Measurements from ENCODE around the gene COL12A1. TPM values are rescaled to one million over a fixed set of nuclear protein-coding genes. Genes with fewer than 3 reads are reported as not detected.

The COL12A1 gene
- total and polyA plus RNA-seq, 2 donors (not counting 3 experiments of a cell fraction or from before 2014, with no cell fraction given): 48.5 to 89.1 TPM

DNA sequence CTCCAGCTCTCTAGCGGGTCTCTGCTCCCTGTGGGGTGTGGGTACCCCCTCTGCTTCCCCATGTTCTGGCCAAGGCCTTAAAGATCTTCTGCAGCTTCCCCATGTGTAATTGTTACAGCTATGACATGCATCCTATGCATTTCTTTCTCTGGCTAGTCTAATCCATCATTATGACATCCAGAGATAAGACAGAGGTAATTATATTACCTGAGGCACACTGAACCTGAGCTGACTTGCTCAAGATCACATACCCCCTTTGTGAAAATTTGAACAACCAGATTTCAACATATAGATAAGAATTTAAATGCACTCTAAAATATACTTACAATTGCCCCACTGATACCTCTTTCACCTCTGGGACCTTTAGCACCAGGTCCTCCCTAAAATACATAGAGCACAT is 102.4 kb downstream of the COL12A1 start:
- H4K20me1 ChIP-seq (replicated peaks; ENCODE audit: control insufficient read depth, extremely low read depth, insufficient read depth, low read length): no peaks in the 10 kb centered on the region
- H3K9ac ChIP-seq (replicated peaks; ENCODE audit: extremely low read depth, insufficient read depth, low read length): no peak overlapping the region
- H3K9me1 ChIP-seq (replicated peaks; ENCODE audit: control insufficient read depth, extremely low read depth, insufficient read depth, low read length): no peaks in the 10 kb centered on the region
- dilution Hi-C loops (cut with MboI; ENCODE audit: extremely low pct_ligation_motif_present, low sequenced_read_pairs): no loop called here
- no peak overlapping the region for H3K4me3 ChIP-seq (replicated peaks in 1 of 3; ENCODE audit: insufficient read depth in 1 of 3, low read depth in 1 of 3, low read length in 3 of 3)
- intact Hi-C loops (cut with micrococcal nuclease): no loop called here
- CTCF ChIA-PET: interaction anchor here (0.8 to 2.9 kb wide), 4 partner anchors 10 to 105 kb away, joined by 3 to 10 read pairs (median 4); no protein-coding TSS in a partner anchor
- BruUV-seq (replicated peaks): no TSS peak
- TF ChIP-seq FOS (IDR thresholded peaks at IDR 0.05; ENCODE audit: borderline replicate concordance, insufficient read depth, low read length) (no peak), JUN (IDR thresholded peaks at IDR 0.05; ENCODE audit: borderline replicate concordance, insufficient read depth, insufficient read length, low read depth) (no peak), MYC (IDR thresholded peaks at IDR 0.05; ENCODE audit: low read depth, low read length) (no peak), GATA2 (IDR thresholded peaks at IDR 0.05; ENCODE audit: insufficient read depth, insufficient read length, low read depth, low read length) (no peak), POLR2A (IDR thresholded peaks at IDR 0.05; ENCODE audit: low read depth, low read length) (no peak), CTCF (IDR thresholded peaks at IDR 0.05; ENCODE audit: extremely low read depth in 1 of 2, insufficient read depth in 1 of 2, low read depth in 1 of 2, low read length in 2 of 2) (no peak), POLR2AphosphoS5 (IDR thresholded peaks at IDR 0.05; ENCODE audit: insufficient read depth, low read depth, low read length) (no peak), EZH2 (IDR thresholded peaks at IDR 0.05; ENCODE audit: borderline replicate concordance, low read depth, low read length, severe bottlenecking) (no peak)
- TF ChIP-seq, protein P1, sequence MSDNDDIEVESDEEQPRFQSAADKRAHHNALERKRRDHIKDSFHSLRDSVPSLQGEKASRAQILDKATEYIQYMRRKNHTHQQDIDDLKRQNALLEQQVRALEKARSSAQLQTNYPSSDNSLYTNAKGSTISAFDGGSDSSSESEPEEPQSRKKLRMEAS (IDR thresholded peaks at IDR 0.05; ENCODE audit: insufficient read depth, insufficient read length): no peak
- no peak for DNase-seq (ENCODE audit: low read depth, low spot score)
- no peak overlapping the region for H2AFZ ChIP-seq (ENCODE audit: low read depth, low read length)
- H3K4me1 ChIP-seq (ENCODE audit: control insufficient read depth, extremely low read depth, insufficient read depth, low read length): peaks cover 28% of the 10 kb centered on the region
- no peak overlapping the region for H3K4me2 ChIP-seq (ENCODE audit: insufficient read depth, low read length)
- no peak for FAIRE-seq
- no peaks in the 10 kb centered on the region for H3K9me3 ChIP-seq (replicated peaks; ENCODE audit: control insufficient read depth, insufficient read depth, low read length)
- no peaks in the 10 kb centered on the region for H3K27me3 ChIP-seq (ENCODE audit: control insufficient read depth in 2 of 2, insufficient read depth in 2 of 2, low read length in 2 of 2)
- no peaks in the 10 kb centered on the region for H3K79me2 ChIP-seq (ENCODE audit: control insufficient read depth, insufficient read depth, low read length)
- H3K36me3 ChIP-seq (ENCODE audit: control insufficient read depth in 2 of 2, extremely low read depth in 1 of 2, insufficient read depth in 2 of 2, low read length in 2 of 2): no peaks in the 10 kb centered on the region
- H3K27ac ChIP-seq (ENCODE audit: insufficient read depth, low read depth, low read length): no peak overlapping the region
- POLR2A ChIA-PET: no interaction called here

All from endothelial cell of umbilical vein (primary cell).